Activated naive CD4-positive, alpha-beta T cell treated with anti-CD3 and anti-CD28 coated beads, Interleukin-2, amount 50 U/mL, for 72 hours (primary cell): Measurements from ENCODE around the gene DMRT3. TPM values are rescaled to one million over a fixed set of nuclear protein-coding genes. Genes with fewer than 3 reads are reported as not detected.
"Not testable (repeated sequence)": the region's sequence is repeated elsewhere in the genome, so short reads cannot be mapped to it uniquely, and the experiment has no call there.

Source experiments
- ATAC-seq, 2 donors: fragments of 150-1000 bp; cut with Tn5 transposase; 2 replicates each; pipeline ENCODE4 v1.10.0; 2021; ENCODE audit warnings: mild to moderate bottlenecking in 2 of 2, moderate library complexity in 2 of 2
- DNase-seq, 2 donors: peaks; one replicate each; pipeline ENCODE4 v3.0.0; 2021 to 2022; ENCODE audit warnings: low spot score in 2 of 2
- H3K27ac Mint-ChIP-seq, 2 donors: one replicate each; pipeline ENCODE4 v1.8.0; 2022; ENCODE audit warnings: mild to moderate bottlenecking in 2 of 2, mixed read lengths in 2 of 2
- H3K36me3 Mint-ChIP-seq, 2 donors: one replicate each; pipeline ENCODE4 v1.8.0; 2022; ENCODE audit warnings: mixed read lengths in 2 of 2
- H3K9me3 Mint-ChIP-seq, 2 donors: one replicate each; pipeline ENCODE4 v1.8.0; 2022; ENCODE audit warnings: mixed read lengths in 2 of 2
- total RNA-seq, 2 donors: library from RNA; stranded (reverse); gene quantifications; one replicate each; pipeline ENCODE4 v1.2.3, GENCODE V29; 2022

Gene DMRT3
- total RNA-seq, 2 donors from 2014 or later = not detected

GRCh38 chr9:980640-981039, 4.2 kb downstream of the DMRT3 start:
- H3K27ac Mint-ChIP-seq = no peak overlapping the region
- no peak for ATAC-seq

GRCh38 chr9:981491-981898, 5.0 kb downstream of the DMRT3 start:
- Mint-ChIP-seq H3K27ac (no peak overlapping the region), H3K36me3 (peaks cover 0 to 4% of the 10 kb centered on the region in 2 donors), H3K9me3 (no peaks in the 10 kb centered on the region)
- DNase-seq (no peak), ATAC-seq (no peak)

More at GRCh38 chr9:980640-981039, 4.2 kb downstream of the DMRT3 start:
- Mint-ChIP-seq H3K36me3 (peaks cover 0 to 7% of the 10 kb centered on the region in 2 donors), H3K9me3 (no peaks in the 10 kb centered on the region)
- no peak for DNase-seq

- H3K27ac Mint-ChIP-seq = peak overlapping the region in 1 of 2 donors; percentile 58
Measured at GRCh38 chr9:982394-983230, 6.2 kb downstream of the DMRT3 start.

GRCh38 chr9:994005-994404, 17.6 kb downstream of the DMRT3 start:
- DNase-seq (no peak), ATAC-seq (peak in 1 of 2 donors; percentile 58)
- Mint-ChIP-seq H3K27ac (no peak overlapping the region), H3K36me3 (no peaks in the 10 kb centered on the region), H3K9me3 (no peaks in the 10 kb centered on the region)

More at GRCh38 chr9:982394-983230, 6.2 kb downstream of the DMRT3 start:
- ATAC-seq (peak in 1 of 2 donors; percentile 54), DNase-seq (no peak)
- no peaks in the 10 kb centered on the region for H3K9me3 Mint-ChIP-seq
- peaks cover 0 to 4% of the 10 kb centered on the region in 2 donors for H3K36me3 Mint-ChIP-seq

- ATAC-seq (no peak), DNase-seq (no peak)
- no peak overlapping the region for H3K27ac Mint-ChIP-seq
- H3K9me3 Mint-ChIP-seq = no peaks in the 10 kb centered on the region
- no peaks in the 10 kb centered on the region for H3K36me3 Mint-ChIP-seq
Measured at GRCh38 chr9:995192-995591, 18.7 kb downstream of the DMRT3 start.

DNA sequence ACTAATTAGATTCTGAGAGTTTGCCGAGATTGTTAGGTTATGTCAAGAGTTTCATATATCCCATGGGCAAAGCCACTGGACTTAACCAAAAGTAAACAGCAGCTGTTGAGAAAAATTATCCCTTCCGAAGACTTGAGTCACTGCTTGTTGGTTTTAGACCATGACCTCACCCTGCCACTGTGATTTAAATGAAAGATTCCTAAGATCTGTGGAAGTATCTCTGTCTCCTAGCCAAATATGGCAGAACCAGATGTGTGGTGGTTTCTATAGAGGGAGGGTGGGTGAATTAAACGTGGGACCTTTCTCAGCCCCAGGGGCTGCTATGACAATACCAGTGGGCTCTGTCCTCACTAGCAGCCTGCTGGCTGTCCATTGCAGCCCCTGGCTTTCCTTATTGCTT, 19.3 kb downstream of the DMRT3 start:
- H3K9me3 Mint-ChIP-seq = no peaks in the 10 kb centered on the region

GRCh38 chr9:998299-999110, 22.1 kb downstream of the DMRT3 start:
- DNase-seq, H3K9me3 Mint-ChIP-seq, H3K36me3 Mint-ChIP-seq, H3K27ac Mint-ChIP-seq: not testable (repeated sequence)
- peak in 1 of 2 donors; percentile 26 for ATAC-seq

More for the DNA sequence above, 19.3 kb downstream of the DMRT3 start:
- H3K36me3 Mint-ChIP-seq = no peaks in the 10 kb centered on the region
- no peak for DNase-seq
- no peak overlapping the region for H3K27ac Mint-ChIP-seq
- ATAC-seq = no peak

DNA sequence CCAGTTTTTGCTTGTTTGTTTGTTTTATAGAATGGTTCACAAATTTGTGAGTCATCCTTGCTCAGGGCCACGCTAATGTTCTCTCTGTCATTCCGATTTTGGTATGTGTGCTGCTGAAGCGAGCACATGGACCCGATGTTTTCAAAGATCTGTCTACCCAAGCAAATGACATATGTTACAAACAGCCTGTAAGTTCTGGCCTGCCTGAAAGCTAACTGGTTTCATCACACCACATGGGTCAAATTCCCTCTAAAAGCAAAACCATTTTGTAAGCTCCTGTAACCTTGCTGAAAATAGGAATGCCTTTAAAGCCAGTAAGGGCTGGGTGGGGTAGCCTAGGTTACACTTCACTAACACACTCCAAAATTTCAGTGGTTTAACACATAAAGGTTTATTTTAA, 25.4 kb downstream of the DMRT3 start:
- Mint-ChIP-seq H3K9me3 (no peaks in the 10 kb centered on the region), H3K27ac (no peak overlapping the region), H3K36me3 (no peaks in the 10 kb centered on the region)
- DNase-seq (no peak), ATAC-seq (no peak)

DNA sequence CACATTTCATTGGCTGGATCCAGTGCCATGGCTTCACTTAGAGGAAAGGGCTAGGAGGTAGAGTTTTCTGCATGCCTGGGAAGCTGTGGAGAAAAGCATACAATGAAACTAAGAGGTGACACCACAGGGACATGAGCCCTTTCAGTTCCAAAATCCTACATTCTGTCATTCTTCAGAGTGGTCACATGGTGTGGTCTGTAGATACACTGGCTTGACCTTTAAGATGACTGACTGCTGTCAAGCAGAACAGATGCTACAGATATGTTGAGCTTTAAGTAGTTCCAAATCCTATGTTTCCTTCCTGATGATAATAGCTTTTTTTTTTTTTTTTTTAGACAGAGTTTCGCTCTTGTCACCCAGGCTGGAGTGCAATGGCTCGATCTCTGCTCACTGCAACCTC, 26.2 kb downstream of the DMRT3 start:
- Mint-ChIP-seq H3K9me3 (no peaks in the 10 kb centered on the region), H3K36me3 (no peaks in the 10 kb centered on the region), H3K27ac (no peak overlapping the region)
- peak in 1 of 2 donors; percentile 56 for ATAC-seq
- no peak for DNase-seq

DNA sequence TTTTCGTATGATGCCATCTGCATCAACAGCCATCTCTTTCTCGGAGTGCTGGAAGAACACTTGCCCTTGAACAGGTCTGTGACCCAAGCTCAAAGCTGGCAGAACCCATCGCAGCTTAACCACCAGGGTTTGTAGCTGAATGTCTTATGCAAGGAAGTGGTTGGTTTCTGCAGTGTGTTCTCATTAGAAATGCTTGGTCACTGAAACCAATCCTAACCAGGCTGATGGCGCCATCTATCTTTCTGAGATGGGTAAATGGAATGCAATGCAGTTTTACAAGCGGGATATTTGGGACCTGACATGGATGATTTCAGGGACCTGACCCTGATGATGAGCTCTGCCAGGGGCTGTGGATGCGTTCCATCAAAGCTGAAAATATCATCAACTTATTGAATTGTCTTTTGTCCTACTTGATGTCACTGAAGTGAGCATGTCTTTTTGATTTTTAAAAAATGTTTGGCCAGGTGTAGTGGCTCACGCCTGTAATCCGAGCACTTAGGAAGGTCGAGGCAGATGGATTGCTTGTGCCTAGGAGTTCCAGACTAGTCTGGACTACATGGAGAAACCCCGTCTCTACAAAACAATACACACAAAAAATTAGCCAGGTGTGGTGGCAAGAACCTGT, 28.7 kb downstream of the DMRT3 start:
- H3K9me3 Mint-ChIP-seq = no peaks in the 10 kb centered on the region
- DNase-seq (no peak), ATAC-seq (peak; percentile 13 to 40)
- H3K36me3 Mint-ChIP-seq = no peaks in the 10 kb centered on the region
- H3K27ac Mint-ChIP-seq = no peak overlapping the region

- Mint-ChIP-seq H3K36me3 (no peaks in the 10 kb centered on the region), H3K27ac (no peak overlapping the region), H3K9me3 (no peaks in the 10 kb centered on the region)
- ATAC-seq (no peak), DNase-seq (no peak)
Measured at GRCh38 chr9:1007312-1007711, 30.9 kb downstream of the DMRT3 start.

DNA sequence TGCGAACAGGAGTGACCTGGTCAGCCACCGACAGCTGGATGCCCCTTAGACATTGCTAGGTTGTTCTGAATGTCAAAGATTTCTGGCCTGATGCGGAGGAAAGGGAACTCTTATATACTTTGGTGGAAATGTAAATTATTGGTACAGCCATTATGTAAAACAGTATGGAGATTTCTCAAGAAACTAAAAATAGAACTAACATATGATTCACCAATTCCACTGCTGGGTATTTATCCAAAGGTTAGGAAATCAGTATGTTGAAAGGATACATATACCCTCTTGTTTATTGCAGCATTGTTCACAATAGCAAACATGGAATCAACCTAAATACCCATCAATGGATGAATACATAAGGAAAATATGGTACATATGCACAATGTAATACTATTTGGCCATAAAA, 31.8 kb downstream of the DMRT3 start:
- Mint-ChIP-seq H3K9me3 (no peaks in the 10 kb centered on the region), H3K36me3 (no peaks in the 10 kb centered on the region), H3K27ac (no peak overlapping the region)
- ATAC-seq (no peak), DNase-seq (no peak)

GRCh38 chr9:1009101-1009707, 32.7 kb downstream of the DMRT3 start:
- ATAC-seq (peak; percentile 98 to 99), DNase-seq (peak; percentile 66 to 85)
- peak overlapping the region in 1 of 2 donors; percentile 82 for H3K27ac Mint-ChIP-seq
- no peaks in the 10 kb centered on the region for H3K36me3 Mint-ChIP-seq
- no peaks in the 10 kb centered on the region for H3K9me3 Mint-ChIP-seq

GRCh38 chr9:1013021-1013420, 36.6 kb downstream of the DMRT3 start:
- no peaks in the 10 kb centered on the region for H3K36me3 Mint-ChIP-seq
- no peak overlapping the region for H3K27ac Mint-ChIP-seq
- ATAC-seq (no peak), DNase-seq (no peak)
- no peaks in the 10 kb centered on the region for H3K9me3 Mint-ChIP-seq

DNA sequence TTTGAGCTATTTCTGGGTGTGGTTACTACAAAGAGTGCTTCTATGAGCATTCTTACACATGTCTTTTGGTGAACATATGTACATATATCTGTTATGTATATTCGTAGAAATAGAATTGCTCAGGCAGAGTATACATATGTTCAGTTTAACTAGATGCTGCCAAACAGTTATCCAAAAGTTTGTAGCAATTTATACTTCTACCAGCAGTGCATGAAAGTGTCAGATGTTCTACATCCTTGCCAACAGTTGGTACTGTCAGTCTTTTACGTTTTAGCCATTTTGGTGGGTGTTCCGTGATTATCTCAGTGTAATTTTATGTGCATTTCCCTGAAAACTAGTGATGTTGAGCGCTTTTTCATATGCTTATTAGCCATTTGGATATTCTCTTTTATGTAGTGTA, 37.8 kb downstream of the DMRT3 start:
- Mint-ChIP-seq H3K27ac (no peak overlapping the region), H3K9me3 (no peaks in the 10 kb centered on the region), H3K36me3 (no peaks in the 10 kb centered on the region)
- ATAC-seq = no peak
- no peak for DNase-seq

GRCh38 chr9:1014640-1015039, 38.2 kb downstream of the DMRT3 start:
- DNase-seq (no peak), ATAC-seq (no peak)
- Mint-ChIP-seq H3K36me3 (no peaks in the 10 kb centered on the region), H3K27ac (no peak overlapping the region), H3K9me3 (no peaks in the 10 kb centered on the region)

DNA sequence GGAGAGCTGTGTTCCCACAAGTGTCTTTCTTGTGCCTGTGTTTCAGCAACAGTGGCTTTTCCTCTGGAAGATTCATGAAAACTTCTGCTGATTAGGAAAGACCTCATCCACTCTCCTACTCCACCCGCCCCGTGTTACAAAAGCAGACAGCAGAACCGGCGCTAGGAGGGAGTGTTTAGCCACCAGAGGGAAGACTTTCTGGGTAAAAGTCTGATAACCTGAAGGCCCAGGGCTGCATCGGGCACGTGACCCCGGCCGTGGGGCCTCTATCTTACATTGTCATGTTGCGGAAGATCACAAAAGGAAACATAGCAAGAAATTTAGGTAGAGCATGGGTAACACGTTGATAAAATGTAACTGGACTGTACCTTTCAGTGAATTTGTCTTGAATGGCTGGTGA, 41.7 kb downstream of the DMRT3 start:
- Mint-ChIP-seq H3K36me3 (no peaks in the 10 kb centered on the region), H3K27ac (no peak overlapping the region), H3K9me3 (no peaks in the 10 kb centered on the region)
- peak in 1 of 2 donors; percentile 64 for ATAC-seq
- DNase-seq = no peak
